Measurements from ENCODE around the gene RABGAP1L. TPM values are rescaled to one million over a fixed set of nuclear protein-coding genes. Genes with fewer than 3 reads are reported as not detected.

RABGAP1L gene
- total RNA-seq, 2 donors from 2014 or later, result 51.4 to 124 TPM

- H3K4me1 ChIP-seq, result peaks cover 15% of the 10 kb centered on the region
- no peak overlapping the region for H3K27ac ChIP-seq
- H3K4me3 ChIP-seq, result no peak overlapping the region
- WGBS, 2 donors, result 39 to 43% methylated on average over 2 of the region's 2 CpGs
- DNase-seq (peak in 2 of 4 donors; percentile 8 to 12), ATAC-seq (no peak)
- H3K9me3 ChIP-seq, result no peaks in the 10 kb centered on the region
- H3K36me3 ChIP-seq (replicated peaks in 1 of 2; ENCODE audit: insufficient read depth in 1 of 2, low read depth in 2 of 2), result no peaks in the 10 kb centered on the region
- no peak for TF ChIP-seq POLR2A (IDR thresholded peaks at IDR 0.05)
- TF ChIP-seq CTCF (IDR thresholded peaks at IDR 0.05), result no peak
- intact Hi-C loops (cut with DNase I), result no loop called here
- H3K27me3 ChIP-seq, result no peaks in the 10 kb centered on the region
Measured at GRCh38 chr1:174359454-174359805, 200.1 kb downstream of the RABGAP1L start.

GRCh38 chr1:174364996-174365736 lies 205.8 kb downstream of the RABGAP1L start:
- no peak for DNase-seq
- no peaks in the 10 kb centered on the region for H3K9me3 ChIP-seq
- H3K4me1 ChIP-seq, result no peaks in the 10 kb centered on the region
- no peak for ATAC-seq
- no peak overlapping the region for H3K4me3 ChIP-seq
- intact Hi-C loops (cut with DNase I), result no loop called here
- no peaks in the 10 kb centered on the region for H3K36me3 ChIP-seq (replicated peaks in 1 of 2; ENCODE audit: insufficient read depth in 1 of 2, low read depth in 2 of 2)
- 89 to 93% methylated on average over 8 of the region's 8 CpGs for WGBS, 2 donors
- H3K27me3 ChIP-seq, result no peaks in the 10 kb centered on the region
- no peak for TF ChIP-seq CTCF (IDR thresholded peaks at IDR 0.05)
- no peak for TF ChIP-seq POLR2A (IDR thresholded peaks at IDR 0.05)
- H3K27ac ChIP-seq, result no peak overlapping the region

- TF ChIP-seq POLR2A (IDR thresholded peaks at IDR 0.05) (no peak), CTCF (IDR thresholded peaks at IDR 0.05) (no peak)
- WGBS, 2 donors, result 70 to 72% methylated on average over 3 of the region's 3 CpGs
- Histone ChIP-seq H3K4me3 (no peak overlapping the region), H3K27me3 (no peaks in the 10 kb centered on the region), H3K36me3 (replicated peaks in 1 of 2; ENCODE audit: insufficient read depth in 1 of 2, low read depth in 2 of 2) (no peaks in the 10 kb centered on the region), H3K4me1 (no peaks in the 10 kb centered on the region), H3K27ac (no peak overlapping the region), H3K9me3 (no peaks in the 10 kb centered on the region)
- intact Hi-C loops (cut with DNase I), result no loop called here
- DNase-seq (no peak), ATAC-seq (no peak)
Measured at GRCh38 chr1:174366946-174367345, 207.6 kb downstream of the RABGAP1L start.

DNA sequence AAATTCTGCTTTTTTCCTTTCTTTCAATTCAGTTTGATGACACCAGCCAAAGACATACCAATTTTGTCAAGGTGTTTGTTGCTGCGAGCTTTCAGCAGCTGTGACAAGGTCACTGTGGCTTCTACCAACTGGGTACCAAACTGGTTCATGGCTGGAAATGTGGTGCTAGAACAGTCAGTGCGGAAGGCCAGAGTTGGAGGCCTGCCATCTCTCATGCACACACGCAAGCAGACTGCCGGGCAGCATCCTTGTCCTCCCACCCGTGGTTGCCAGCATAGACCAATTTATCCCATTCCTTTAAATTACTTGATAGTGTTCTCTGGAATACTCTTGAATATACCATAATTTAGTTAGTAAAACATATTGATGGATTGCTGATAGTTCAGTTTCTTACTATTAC lies 208.6 kb downstream of the RABGAP1L start:
- no peaks in the 10 kb centered on the region for H3K36me3 ChIP-seq (replicated peaks in 1 of 2; ENCODE audit: insufficient read depth in 1 of 2, low read depth in 2 of 2)
- no peaks in the 10 kb centered on the region for H3K9me3 ChIP-seq
- no peaks in the 10 kb centered on the region for H3K4me1 ChIP-seq
- H3K27me3 ChIP-seq, result no peaks in the 10 kb centered on the region
- DNase-seq (no peak), ATAC-seq (no peak)
- 93 to 95% methylated on average over 5 of the region's 5 CpGs for WGBS, 2 donors
- intact Hi-C loops (cut with DNase I), result no loop called here
- no peak overlapping the region for H3K4me3 ChIP-seq
- H3K27ac ChIP-seq, result no peak overlapping the region
- TF ChIP-seq POLR2A (IDR thresholded peaks at IDR 0.05) (no peak), CTCF (IDR thresholded peaks at IDR 0.05) (no peak)

GRCh38 chr1:174376030-174376429 lies 216.7 kb downstream of the RABGAP1L start:
- no peak overlapping the region for H3K4me3 ChIP-seq
- no peak for TF ChIP-seq CTCF (IDR thresholded peaks at IDR 0.05)
- TF ChIP-seq POLR2A (IDR thresholded peaks at IDR 0.05), result no peak
- ATAC-seq (no peak), DNase-seq (no peak)
- intact Hi-C loops (cut with DNase I), result no loop called here
- no peaks in the 10 kb centered on the region for H3K4me1 ChIP-seq
- no peaks in the 10 kb centered on the region for H3K27me3 ChIP-seq
- no peaks in the 10 kb centered on the region for H3K9me3 ChIP-seq
- H3K27ac ChIP-seq, result no peak overlapping the region
- 81 to 86% methylated on average over 2 of the region's 2 CpGs for WGBS, 2 donors
- no peaks in the 10 kb centered on the region for H3K36me3 ChIP-seq (replicated peaks in 1 of 2; ENCODE audit: insufficient read depth in 1 of 2, low read depth in 2 of 2)

All from body of pancreas (tissue), 4 donors.